K562 (cell line): Measurements from ENCODE around the gene VEZF1. TPM values are rescaled to one million over a fixed set of nuclear protein-coding genes. Genes with fewer than 3 reads are reported as not detected.

Source experiments
- ATAC-seq: fragments of 200-7000 bp; cut with Tn5 transposase; 3 replicates; pipeline ENCODE4 v1.9.1; 2020; ENCODE audit warnings: moderate library complexity
- BruUV-seq: library from RNA; stranded (reverse); fragments of 400-500 nt; replicated peaks from 2 replicates; lab custom pipeline; 2021; lab: Mats Ljungman, UMichigan
- CTCF ChIA-PET: fragments of 300-600 bp; formaldehyde crosslinking; extraction: SDS; loops from one replicate; lab custom pipeline; 2021; ENCODE audit warnings: low intra/inter-chr PET ratio; lab: Yijun Ruan, JAX
- POLR2A ChIA-PET: fragments of 300-600, 350-650 bp; sonication (Branson Sonifier 250); formaldehyde crosslinking; extraction: SDS; loops from one replicate; lab custom pipeline; 2021; ENCODE audit warnings: antibody characterized with exemption, inconsistent platforms; lab: Yijun Ruan, JAX
- DNase-seq, 4 experiments: peaks; one replicate each; pipeline versions ENCODE4 v3.0.0 to v3.0.0-alpha.2; 2011 to 2018; ENCODE audit warnings: low spot score in 3 of 4, mixed read lengths in 3 of 4; ENCODE audit errors: extremely low read depth in 1 of 4
- FAIRE-seq: peaks from 2 replicates; lab custom pipeline; 2011; peaks lifted over from hg19 to GRCh38; lab: Jason Lieb, UNC
- H2AFZ ChIP-seq: 2 replicates; pipeline ENCODE4 v1.6.0; 2011; ENCODE audit warnings: low read depth, low read length, control low read depth, inconsistent platforms
- H3K27ac ChIP-seq: fragments of 200-600 bp; 3 replicates; pipeline ENCODE4 v1.8.0; 2011; ENCODE audit warnings: low read depth, mild to moderate bottlenecking, control low read depth, inconsistent platforms, low read length, moderate library complexity, mixed read lengths; ENCODE audit errors: extremely low read depth
- H3K27me3 ChIP-seq, 2 experiments: fragments of 300-600 bp in 1 of 2; 2 replicates in 1 of 2; 3 replicates in 1 of 2; pipeline versions ENCODE4 v1.6.0 to v1.8.0; 2011; ENCODE audit warnings: inconsistent platforms in 2 of 2, low read length in 2 of 2, mild to moderate bottlenecking in 1 of 2, mixed read lengths in 1 of 2, moderate library complexity in 1 of 2; ENCODE audit not compliant: control insufficient read depth in 2 of 2, insufficient read depth in 2 of 2
- H3K36me3 ChIP-seq: fragments of 300-600 bp; 3 replicates; pipeline ENCODE4 v1.8.0; 2011; ENCODE audit warnings: mild to moderate bottlenecking, low read length, inconsistent platforms; ENCODE audit not compliant: control insufficient read depth, insufficient read depth
- H3K4me1 ChIP-seq, 2 experiments: fragments of 200-600 bp in 1 of 2; replicated peaks in 1 of 2; 2 replicates in 1 of 2; 3 replicates in 1 of 2; pipeline versions ENCODE4 v1.5.1 to v1.8.0; 2011; ENCODE audit warnings: inconsistent platforms in 2 of 2, low read length in 2 of 2, mild to moderate bottlenecking in 1 of 2, mixed read lengths in 1 of 2, moderate library complexity in 1 of 2; ENCODE audit not compliant: control insufficient read depth in 2 of 2, insufficient read depth in 2 of 2
- H3K4me2 ChIP-seq: 2 replicates; pipeline ENCODE4 v1.6.1; 2011; ENCODE audit warnings: low read length, control low read depth, inconsistent platforms, mixed read lengths; ENCODE audit not compliant: insufficient read depth
- H3K4me3 ChIP-seq: fragments of 200-600 bp; sonication (generic), shearing (Covaris generic); 2 replicates; pipeline ENCODE4 v1.5.1; 2016; ENCODE audit warnings: control low read depth, inconsistent platforms
- H3K79me2 ChIP-seq: fragments of 200-600 bp; 3 replicates; pipeline ENCODE4 v1.8.0; 2011; ENCODE audit warnings: low read length, inconsistent platforms; ENCODE audit not compliant: control insufficient read depth, insufficient read depth
- H3K9ac ChIP-seq, 2 experiments: 2 replicates each; pipeline versions ENCODE4 v1.6.0 to v1.6.1; 2011; ENCODE audit warnings: low read depth in 2 of 2, low read length in 2 of 2, control low read depth in 1 of 2, inconsistent platforms in 1 of 2, mild to moderate bottlenecking in 1 of 2, mixed read lengths in 1 of 2; ENCODE audit not compliant: insufficient read depth in 1 of 2
- H3K9me1 ChIP-seq: one replicate; pipeline ENCODE4 v1.6.0; 2011; ENCODE audit warnings: inconsistent platforms, mild to moderate bottlenecking, low read length, moderate library complexity; ENCODE audit not compliant: control insufficient read depth, insufficient read depth
- H3K9me3 ChIP-seq: replicated peaks from 2 replicates; pipeline ENCODE4 v1.5.1; 2011; ENCODE audit warnings: low read depth, low read length, inconsistent platforms; ENCODE audit not compliant: control insufficient read depth, insufficient read depth
- H4K20me1 ChIP-seq: replicated peaks from 2 replicates; pipeline ENCODE4 v1.6.1; 2011; ENCODE audit warnings: low read length, inconsistent platforms, mixed read lengths; ENCODE audit not compliant: control insufficient read depth, insufficient read depth
- PBX2 ChIP-seq, 2 experiments: IDR thresholded peaks in 1 of 2; conservative IDR thresholded peaks in 1 of 2; 2 replicates each; pipeline ENCODE4 v1.6.1; 2016; ENCODE audit warnings: low read depth in 2 of 2, mild to moderate bottlenecking in 1 of 2, missing compliant biosample characterization in 1 of 2, missing genetic modification characterization in 1 of 2, moderate library complexity in 1 of 2
- POLR2AphosphoS5 ChIP-seq: IDR thresholded peaks from 2 replicates; pipeline ENCODE4 v1.6.1; 2011; ENCODE audit warnings: mild to moderate bottlenecking, low read depth, low read length, moderate library complexity; ENCODE audit not compliant: control insufficient read depth, insufficient read depth
- WGBS: fragments of 100-300 bp; shearing (Covaris generic); methylation state at CpG from one replicate; pipeline ENCODE4 v1.1.6; 2016; ENCODE audit warnings: low coverage, mixed read lengths; ENCODE audit not compliant: insufficient coverage; ENCODE audit errors: missing lambda C conversion rate; 5-methylcytosine and 5-hydroxymethylcytosine counted together
- in situ Hi-C: fragments of 300-500 bp; cut with MboI; formaldehyde crosslinking; loops from 4 replicates; pipeline ENCODE4 v1.15.0; 2018; ENCODE audit warnings: inconsistent platforms, mixed read lengths
- intact Hi-C: fragments of 100-400 bp; cut with micrococcal nuclease; formaldehyde crosslinking; loops from 2 replicates; pipeline ENCODE4 v1.14.2; 2022
- polyA plus RNA-seq, 8 experiments: library from polyadenylated mRNA; depleted of rRNA in 4 of 8; stranded (reverse) in 5 of 8; unstranded in 3 of 8; fragments of >200 nt; fragmentation: Nextera tagmentation in 2 of 8; fragmentation: Illumina TruSeq in 1 of 8; extraction: Ambion mirVana in 2 of 8; extraction: Trizol in 1 of 8; gene quantifications; 2 replicates each; pipeline versions ENCODE4 v1.2.1 to v1.2.3, GENCODE V29; 2011 to 2014; ENCODE audit warnings: inconsistent platforms in 1 of 8, missing spikeins in 1 of 8
- total RNA-seq, 7 experiments: library from RNA; depleted of rRNA in 6 of 7; stranded (reverse); fragments of >200 nt in 6 of 7; fragmentation: Illumina TruSeq in 2 of 7; extraction: Trizol in 2 of 7; gene quantifications; 2 replicates each; pipeline versions ENCODE4 v1.2.1 to v1.2.3, GENCODE V29; 2011 to 2021; ENCODE audit warnings: low replicate concordance in 1 of 7

VEZF1 gene
- total and polyA plus RNA-seq, 9 of the 15 experiments (the other 6 are each of a cell fraction or from before 2014, with no cell fraction given), result 9.5 to 33.4 (median 22.1) TPM

GRCh38 chr17:57944908-57945307 lies 43.1 kb downstream of the VEZF1 start:
- Histone ChIP-seq H3K9me1 (no peaks in the 10 kb centered on the region), H3K4me2 (no peak overlapping the region), H2AFZ (no peak overlapping the region), H3K27me3 (peaks cover 9 to 16% of the 10 kb centered on the region in 2 experiments), H4K20me1 (no peaks in the 10 kb centered on the region), H3K9me3 (no peaks in the 10 kb centered on the region), H3K4me1 (peaks cover 8 to 20% of the 10 kb centered on the region in 2 experiments; a peak in 2 of 5 replicates), H3K36me3 (no peaks in the 10 kb centered on the region), H3K9ac (no peak overlapping the region; a peak in 1 of 4 replicates), H3K4me3 (no peak overlapping the region), H3K27ac (no peak overlapping the region), H3K79me2 (no peaks in the 10 kb centered on the region)
- in situ Hi-C loops (no loop called here), intact Hi-C loops (no loop called here)
- no peak for TF ChIP-seq PBX2 (CRISPR knock-in tag; IDR thresholded peaks at IDR 0.05; ENCODE audit: low read depth)
- TF ChIP-seq PBX2 (tag; conservative IDR thresholded peaks at IDR 0.05; ENCODE audit: low read depth), result peak; percentile 79
- no peak for TF ChIP-seq POLR2AphosphoS5
- ChIA-PET POLR2A (interaction anchor here (1.7 kb wide), 1 partner anchor 45 kb away, joined by 4 read pairs; no protein-coding TSS in a partner anchor), CTCF (no interaction called here)
- FAIRE-seq (no peak), DNase-seq (no peak), ATAC-seq (no peak)
- no TSS peak for BruUV-seq
- 49% methylated on average over 6 of the region's 6 CpGs for WGBS
